GM19468 (cell line): ENCODE data around the gene TSC22D1.

Experiments used
- ATAC-seq: cut with Tn5 transposase; IDR thresholded peaks from one replicate; pipeline ENCODE4 v1.9.1; 2021; ENCODE audit warnings: mild to moderate bottlenecking, moderate library complexity, moderate number of reproducible peaks; ENCODE audit not compliant: unreplicated experiment; ENCODE audit errors: extremely low read depth

The TSC22D1 gene

DNA sequence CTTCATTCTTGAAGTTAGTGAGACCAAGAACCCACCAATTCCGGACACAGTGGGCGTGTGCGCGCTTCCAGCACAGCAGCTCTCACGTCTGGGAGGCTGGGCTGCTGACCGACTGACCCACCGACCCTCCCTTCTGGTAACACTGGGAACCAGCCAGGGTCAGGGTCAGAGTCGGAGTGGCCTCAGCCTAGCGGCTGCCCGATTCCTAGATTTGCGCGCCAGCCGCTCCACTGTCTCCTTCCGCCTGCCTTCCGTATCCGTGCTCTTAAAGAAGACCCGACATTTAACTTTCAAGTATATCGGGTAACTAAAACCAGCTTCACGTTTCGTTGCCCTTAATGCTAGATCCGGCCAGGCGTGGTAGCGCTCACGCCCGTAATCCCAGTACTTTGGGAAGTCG, 161.4 kb downstream of the TSC22D1 start:
- ATAC-seq = no peak

DNA sequence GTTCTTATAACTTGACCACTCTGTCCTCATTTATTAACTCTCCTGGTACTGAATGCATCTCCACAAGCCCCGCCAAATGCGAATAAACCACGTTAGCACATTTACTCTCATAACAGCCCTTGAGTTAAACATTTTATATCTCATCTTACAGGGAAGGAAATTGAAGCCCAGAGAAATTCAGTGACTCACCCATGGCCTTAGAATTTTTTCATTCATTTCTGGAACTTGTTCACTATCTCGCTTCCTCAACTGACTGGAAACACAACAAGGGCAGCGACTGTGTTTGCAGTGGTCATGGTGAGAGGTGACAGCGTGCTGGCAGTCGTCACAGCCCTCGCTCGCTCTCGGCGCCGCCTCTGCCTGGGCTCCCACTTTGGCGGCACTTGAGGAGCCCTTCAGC, 163.0 kb downstream of the TSC22D1 start:
- ATAC-seq = no peak

DNA sequence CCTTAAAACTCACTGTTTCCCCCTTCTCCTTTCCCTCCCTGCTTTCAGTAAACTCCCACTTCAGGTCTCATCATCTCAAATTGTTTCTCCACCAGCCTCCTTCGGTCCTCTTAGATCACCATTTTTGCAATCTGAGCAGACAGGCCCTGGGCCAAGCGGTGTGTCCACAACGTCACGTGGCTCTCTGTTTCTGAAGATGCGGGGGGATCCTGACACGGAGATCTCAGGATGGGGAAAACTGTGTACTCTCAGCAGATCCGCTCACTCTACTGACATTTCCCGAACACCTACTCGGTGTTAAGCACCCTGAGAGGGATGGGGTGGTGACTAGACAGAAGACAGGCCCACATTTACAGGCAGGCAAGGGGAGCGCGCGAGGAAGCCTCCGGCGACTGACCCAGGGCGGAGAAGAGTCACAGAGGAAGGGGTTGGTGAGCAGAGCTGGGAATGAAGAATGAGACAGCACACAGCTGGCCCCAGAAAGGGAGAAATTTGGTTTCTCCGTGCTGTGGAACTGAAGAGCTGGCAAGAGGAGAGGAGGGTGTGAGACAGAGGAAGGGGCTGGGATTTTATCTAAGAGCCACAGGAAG, 163.7 kb downstream of the TSC22D1 start:
- no peak for ATAC-seq

GRCh38 chr13:44411841-44412240, 164.3 kb downstream of the TSC22D1 start:
- ATAC-seq = no peak

- ATAC-seq = no peak
These were observed 165.7 kb downstream of the TSC22D1 start for GRCh38 chr13:44410328-44410859.

DNA sequence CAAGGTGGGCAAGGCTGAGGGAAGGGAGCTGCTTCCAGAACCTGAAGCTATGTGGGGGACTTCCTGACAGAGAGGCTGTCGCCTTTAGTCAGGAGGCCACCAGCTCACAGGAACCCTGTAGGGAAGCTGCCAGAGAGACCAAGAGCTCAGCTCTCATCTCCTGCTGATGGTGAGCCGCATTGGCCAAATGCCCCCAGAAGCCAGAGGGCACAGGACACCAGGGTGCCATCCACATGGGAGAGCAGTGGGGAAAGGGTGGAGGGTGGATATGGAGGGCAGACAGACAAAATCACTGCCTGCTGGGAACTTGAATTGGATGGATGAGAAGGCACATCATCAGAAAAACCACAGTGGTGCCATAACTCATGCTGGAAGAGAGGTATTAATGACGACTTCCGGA, 166.5 kb downstream of the TSC22D1 start:
- ATAC-seq = no peak

GRCh38 chr13:44407891-44408290, 168.2 kb downstream of the TSC22D1 start:
- no peak for ATAC-seq

DNA sequence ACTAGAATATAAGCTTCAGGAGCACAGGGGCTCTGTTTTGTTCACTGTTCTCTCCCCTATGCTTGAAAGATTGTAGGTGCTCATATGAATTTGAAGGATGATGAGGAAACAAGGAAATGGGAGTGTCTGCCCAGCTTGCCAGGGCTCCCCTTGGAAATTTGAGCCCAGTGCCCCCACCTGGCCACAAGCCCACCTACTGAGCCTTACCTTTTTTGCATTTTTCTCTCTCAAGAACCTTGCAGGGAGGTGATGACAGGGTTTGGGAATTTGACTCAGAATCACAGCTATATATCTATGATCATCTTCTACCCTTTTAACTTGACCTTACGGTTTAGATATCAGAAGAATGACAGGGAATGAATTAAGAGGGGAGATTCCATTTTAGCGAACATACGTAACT, 168.8 kb downstream of the TSC22D1 start:
- ATAC-seq = no peak

DNA sequence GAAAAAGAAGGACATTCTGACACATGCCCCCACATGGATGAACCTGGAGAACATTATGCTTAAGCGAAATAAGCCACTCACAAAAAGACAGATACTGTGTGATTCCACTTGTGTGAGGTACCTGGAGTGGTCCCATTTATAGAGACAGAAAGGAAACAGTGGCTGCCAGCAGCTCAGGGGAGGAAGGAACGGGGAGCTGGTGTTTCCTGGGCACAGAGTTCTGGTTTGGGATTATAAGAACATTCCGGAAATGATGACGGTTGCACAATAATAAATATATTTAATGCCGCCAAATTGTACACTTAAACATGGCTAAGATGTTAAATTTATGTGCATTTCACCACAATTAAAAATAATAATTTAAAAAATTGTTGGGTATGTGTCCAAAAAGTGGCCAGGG, 169.5 kb downstream of the TSC22D1 start:
- ATAC-seq = no peak

GRCh38 chr13:44404261-44405132, 171.6 kb downstream of the TSC22D1 start:
- no peak for ATAC-seq

DNA sequence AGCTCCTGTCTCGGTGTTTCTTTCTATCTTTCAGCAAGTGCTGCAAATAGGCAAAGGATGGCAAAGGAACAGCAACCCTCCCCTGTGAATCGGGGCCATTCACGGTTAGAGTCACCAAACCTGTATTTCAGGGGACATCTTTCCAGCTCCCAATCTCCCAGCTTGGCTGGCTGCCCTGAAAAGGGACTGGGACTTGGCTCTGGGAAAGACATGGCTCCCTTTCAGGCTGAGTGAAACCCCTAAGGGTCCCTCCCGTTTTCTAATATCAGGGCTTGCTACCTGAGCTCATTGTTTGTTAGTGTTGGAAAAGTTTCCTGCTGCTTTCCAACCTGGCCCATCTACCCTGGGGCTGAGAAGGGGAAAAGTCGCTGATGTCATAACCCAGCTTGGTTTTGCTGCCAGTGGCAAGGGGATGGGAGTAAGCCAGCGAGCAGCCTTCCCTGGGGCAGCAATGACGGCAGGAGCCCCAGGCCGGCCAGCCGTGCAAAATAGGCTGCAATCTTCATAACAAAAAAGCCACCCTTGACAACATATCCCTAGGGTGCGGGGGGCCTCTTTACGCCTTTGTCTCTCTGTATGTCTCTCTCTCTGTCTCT, 172.6 kb downstream of the TSC22D1 start:
- ATAC-seq = no peak

DNA sequence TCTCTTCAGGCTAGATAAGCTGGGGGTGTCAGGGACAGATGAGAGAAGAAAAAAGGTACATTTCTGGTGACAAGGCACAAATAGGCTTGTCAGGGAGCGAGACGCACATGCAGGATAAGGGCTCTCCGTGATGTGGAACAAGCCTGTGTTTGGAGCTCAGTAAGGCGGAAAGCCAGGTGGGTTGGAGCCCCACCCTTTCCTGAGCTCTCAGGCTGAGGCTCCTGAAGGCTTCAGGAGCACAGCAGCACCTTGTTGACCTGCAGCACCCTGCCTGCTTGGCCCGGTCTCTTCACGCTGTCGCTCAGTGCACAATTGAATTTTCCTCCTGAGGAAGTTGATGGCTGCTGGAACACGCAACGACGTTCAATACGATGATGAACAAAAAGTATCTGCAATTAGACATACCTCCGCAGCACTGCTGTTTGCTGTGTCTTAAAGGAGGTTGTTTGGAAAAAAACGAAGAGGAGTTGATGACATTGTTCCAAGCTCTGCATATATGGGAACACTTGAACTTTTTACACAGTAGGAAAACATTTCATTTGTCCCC, 173.2 kb downstream of the TSC22D1 start:
- no peak for ATAC-seq

- ATAC-seq = no peak
These were observed 174.6 kb downstream of the TSC22D1 start for GRCh38 chr13:44401577-44401976.

DNA sequence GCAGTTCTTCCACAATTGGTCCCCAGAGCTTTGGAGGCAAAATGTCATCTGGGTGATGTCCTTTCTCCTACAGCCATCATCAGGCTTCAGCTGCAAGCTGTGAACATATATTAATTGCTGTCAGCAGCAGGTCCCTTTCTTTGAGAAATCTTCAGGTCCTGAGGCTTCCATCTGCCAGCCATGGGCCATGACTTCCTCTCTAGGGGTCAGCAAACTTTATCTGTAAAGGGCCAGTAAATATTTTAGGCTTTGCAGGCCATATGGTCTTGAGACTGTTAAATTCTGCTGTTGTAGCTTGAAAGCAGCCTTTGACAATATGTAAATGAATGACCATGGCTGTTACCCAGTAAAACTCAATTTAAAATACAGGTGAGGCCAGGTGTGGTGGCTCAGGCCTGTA, 175.4 kb downstream of the TSC22D1 start:
- ATAC-seq = no peak

DNA sequence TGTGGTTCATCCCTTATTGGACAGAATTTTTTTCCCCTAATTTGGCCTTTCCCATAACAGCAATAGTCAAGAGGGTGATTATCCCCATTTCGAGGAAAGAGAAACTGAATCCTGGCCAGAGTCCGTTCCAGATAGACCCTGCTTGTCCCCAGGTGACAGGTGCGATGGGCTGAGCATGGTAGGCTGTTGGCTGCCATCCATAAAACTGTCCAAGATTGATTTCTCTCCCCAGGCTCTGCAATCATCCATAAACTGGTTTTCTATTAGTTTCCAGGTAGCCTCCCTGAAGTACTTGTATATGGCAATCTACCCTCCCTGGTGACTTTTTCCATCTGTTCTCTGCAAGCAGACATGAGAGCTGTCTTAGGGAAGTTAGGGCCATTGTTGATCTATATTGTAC, 177.1 kb downstream of the TSC22D1 start:
- ATAC-seq = no peak

DNA sequence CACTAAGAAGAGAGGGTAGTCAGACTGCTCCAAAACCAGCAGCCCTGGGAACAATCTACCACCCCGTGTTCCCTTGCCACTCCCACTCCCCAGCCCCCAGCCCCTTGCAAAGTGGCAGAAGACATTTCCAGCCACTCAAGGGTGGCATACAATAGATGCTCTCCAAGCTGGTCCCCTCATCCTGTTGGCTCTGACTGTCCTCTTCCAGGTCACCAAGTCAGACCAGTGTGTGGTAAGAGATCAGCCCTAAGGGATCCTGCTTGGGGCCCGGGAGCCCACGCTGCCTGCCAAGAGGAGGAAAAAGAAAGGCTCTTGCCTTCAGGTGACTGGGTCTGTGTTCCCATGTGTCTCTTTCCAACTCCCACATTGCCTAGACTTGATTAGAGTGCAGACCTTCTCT, 177.5 kb downstream of the TSC22D1 start:
- ATAC-seq = no peak

DNA sequence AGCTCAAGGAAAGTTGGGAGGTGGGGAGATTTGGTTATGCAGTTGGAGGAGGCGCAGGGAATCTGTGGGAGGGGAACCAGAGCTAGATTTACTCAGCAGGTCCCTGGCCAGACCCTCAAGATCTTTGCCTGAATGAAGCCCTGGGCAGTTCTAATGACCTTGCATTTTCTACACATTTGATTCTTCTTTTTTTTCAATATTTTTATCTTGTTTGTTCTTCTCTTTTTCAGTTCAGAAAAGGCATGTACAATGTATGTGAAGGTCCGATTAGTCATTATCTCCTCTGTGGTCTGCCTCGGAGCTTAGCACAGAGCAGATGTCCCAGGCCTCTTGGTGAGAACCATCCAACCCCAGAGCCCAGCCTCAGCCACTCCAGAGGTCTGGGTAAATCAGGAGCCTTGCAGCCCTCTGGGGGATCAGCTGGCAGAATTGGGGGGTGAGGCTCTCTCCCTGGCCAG, 178.3 kb downstream of the TSC22D1 start:
- no peak for ATAC-seq

DNA sequence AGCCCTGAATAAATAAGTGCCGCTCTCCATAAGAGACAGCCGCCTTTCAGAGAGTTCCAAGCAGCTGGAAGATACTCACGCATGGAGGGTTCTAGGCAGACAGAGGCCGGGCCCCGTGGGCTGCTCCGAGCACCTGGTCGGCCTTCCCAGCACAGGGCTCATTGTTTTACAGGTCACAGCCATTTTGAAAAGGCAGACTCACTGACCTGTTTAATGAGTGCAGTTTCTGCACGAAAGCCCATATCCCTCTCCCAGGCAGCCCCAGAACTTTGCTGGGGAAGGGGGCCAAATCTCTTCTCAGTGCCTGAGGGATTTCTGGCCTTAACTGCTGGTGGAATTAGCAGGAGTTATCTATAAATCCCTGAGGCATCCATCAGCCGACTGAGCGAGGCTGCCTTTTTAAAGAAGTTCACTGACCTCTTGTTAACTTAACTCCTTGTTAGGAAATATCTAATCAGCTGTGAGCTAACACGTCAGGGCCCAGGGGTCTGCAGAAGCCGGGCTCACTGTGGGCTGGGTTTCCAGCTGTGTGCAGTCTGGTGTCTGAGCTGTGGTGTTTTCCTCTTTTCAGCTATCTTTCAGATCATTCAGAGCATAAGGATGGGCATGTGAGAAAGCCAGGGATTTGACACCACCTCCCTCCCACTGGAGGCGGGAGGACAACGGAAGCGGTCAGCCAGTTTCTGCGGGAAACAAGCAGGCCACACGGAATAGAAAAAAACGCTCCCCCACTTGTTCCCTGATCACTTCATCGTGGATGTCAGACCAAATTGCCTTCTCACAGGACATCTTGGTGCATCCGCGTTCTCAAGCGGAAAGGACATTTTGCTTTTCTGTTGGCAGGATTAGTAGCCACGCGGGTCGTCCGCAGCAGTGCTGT, 179.2 kb downstream of the TSC22D1 start:
- no peak for ATAC-seq

GRCh38 chr13:44395976-44396694, 180.0 kb downstream of the TSC22D1 start:
- no peak for ATAC-seq
